Hepatocyte (in vitro differentiated cells): ENCODE data around the gene TRPT1. TPM values are rescaled to one million over a fixed set of nuclear protein-coding genes. Genes with fewer than 3 reads are reported as not detected.
A peak's percentile ranks its signal among the peaks of the same experiment; 100 is the strongest.

Experiments used
- DNase-seq: peaks from one replicate; pipeline ENCODE4 v3.0.0-alpha.2; 2016; ENCODE audit warnings: low spot score
- H2AFZ ChIP-seq: fragments of 200-600 bp; sonication (generic); 2 replicates; pipeline ENCODE4 v1.6.0; 2016; ENCODE audit warnings: antibody characterized with exemption, mild to moderate bottlenecking
- H3K27ac ChIP-seq: fragments of 200-600 bp; sonication (generic); 2 replicates; pipeline ENCODE4 v1.5.1; 2016; ENCODE audit warnings: mild to moderate bottlenecking
- H3K27me3 ChIP-seq: fragments of 200-600 bp; sonication (generic); 2 replicates; pipeline ENCODE4 v1.6.1; 2016
- H3K36me3 ChIP-seq: fragments of 200-600 bp; sonication (generic); replicated peaks from 2 replicates; pipeline ENCODE4 v1.5.1; 2016; ENCODE audit warnings: low read depth; ENCODE audit not compliant: insufficient read depth
- H3K4me1 ChIP-seq: fragments of 200-600 bp; sonication (generic); 2 replicates; pipeline ENCODE4 v1.5.1; 2016; ENCODE audit warnings: mild to moderate bottlenecking, moderate library complexity; ENCODE audit not compliant: insufficient read depth
- H3K4me2 ChIP-seq: fragments of 200-600 bp; sonication (generic); 2 replicates; pipeline ENCODE4 v1.6.0; 2016
- H3K4me3 ChIP-seq: fragments of 200-600 bp; sonication (generic); 2 replicates; pipeline ENCODE4 v1.5.1; 2016; ENCODE audit warnings: mild to moderate bottlenecking
- H3K79me2 ChIP-seq: fragments of 200-600 bp; sonication (generic); 2 replicates; pipeline ENCODE4 v1.6.0; 2017; ENCODE audit warnings: mild to moderate bottlenecking
- H3K9me2 ChIP-seq: fragments of 200-600 bp; sonication (generic); replicated peaks from 2 replicates; pipeline ENCODE4 v1.6.0; 2017; ENCODE audit warnings: mild to moderate bottlenecking; ENCODE audit not compliant: insufficient read depth
- H3K9me3 ChIP-seq: fragments of 200-600 bp; sonication (generic); 2 replicates; pipeline ENCODE4 v1.5.1; 2016; ENCODE audit warnings: low read depth, mild to moderate bottlenecking
- H4K20me1 ChIP-seq: fragments of 200-600 bp; sonication (generic); 2 replicates; pipeline ENCODE4 v1.6.0; 2016; ENCODE audit warnings: mild to moderate bottlenecking; ENCODE audit not compliant: insufficient read depth, poor library complexity, severe bottlenecking
- CTCF ChIP-seq: fragments of 200-600 bp; sonication (generic); IDR thresholded peaks from 2 replicates; pipeline ENCODE4 v1.5.1; 2016; ENCODE audit warnings: antibody characterized with exemption, mild to moderate bottlenecking; ENCODE audit not compliant: poor library complexity
- EZH2 ChIP-seq: fragments of 200-600 bp; sonication (generic); IDR thresholded peaks from 2 replicates; pipeline ENCODE4 v1.6.1; 2016; ENCODE audit warnings: antibody characterized with exemption, mild to moderate bottlenecking, borderline replicate concordance
- EZH2phosphoT487 ChIP-seq: fragments of 200-600 bp; sonication (generic); IDR thresholded peaks from one replicate; pipeline ENCODE4 v1.6.1; 2018; ENCODE audit warnings: antibody characterized with exemption, mild to moderate bottlenecking, low read depth, moderate library complexity; ENCODE audit not compliant: unreplicated experiment, severe bottlenecking
- WGBS: methylation state at CpG from one replicate; pipeline ENCODE4 v1.1.6; 2016; ENCODE audit warnings: low lambda C conversion rate; ENCODE audit errors: missing lambda C conversion rate; 5-methylcytosine and 5-hydroxymethylcytosine counted together
- polyA plus RNA-seq: library from polyadenylated mRNA; unstranded; fragments of >200 nt; fragmentation: Nextera tagmentation; extraction: Ambion mirVana; gene quantifications from 2 replicates; pipeline ENCODE4 v1.2.1, GENCODE V29; 2016
- total RNA-seq: library from RNA; depleted of rRNA; stranded (reverse); fragments of >200 nt; gene quantifications from 2 replicates; pipeline ENCODE4 v1.2.3, GENCODE V29; 2014

Gene TRPT1
- total and polyA plus RNA-seq, 2 experiments from 2014 or later: 52.8 to 55.5 TPM

- Histone ChIP-seq H3K4me3 (peak overlapping the region; percentile 66), H3K27ac (peak overlapping the region; percentile 75), H3K9me3 (no peaks in the 10 kb centered on the region), H3K27me3 (no peaks in the 10 kb centered on the region), H2AFZ (peak overlapping the region; percentile 88), H3K9me2 (no peaks in the 10 kb centered on the region), H3K36me3 (no peaks in the 10 kb centered on the region), H3K4me1 (peaks cover 22% of the 10 kb centered on the region), H4K20me1 (no peaks in the 10 kb centered on the region), H3K4me2 (peak overlapping the region; percentile 94), H3K79me2 (peaks cover 29% of the 10 kb centered on the region)
- TF ChIP-seq EZH2 (no peak), EZH2phosphoT487 (no peak), CTCF (no peak)
- no peak for DNase-seq
- WGBS: 33% methylated on average over 26 of the region's 26 CpGs
These were observed 593 bp upstream of the TRPT1 start for GRCh38 chr11:64226507-64227051.

GRCh38 chr11:64224891-64225607, 937 bp downstream of the TRPT1 start:
- peak overlapping the region; percentile 76 for H3K27ac ChIP-seq
- H3K4me2 ChIP-seq: peak overlapping the region; percentile 94
- peaks cover 25% of the 10 kb centered on the region for H3K79me2 ChIP-seq
- H3K9me3 ChIP-seq: no peaks in the 10 kb centered on the region
- H3K27me3 ChIP-seq: no peaks in the 10 kb centered on the region
- peak overlapping the region; percentile 66 for H3K4me3 ChIP-seq
- no peak for TF ChIP-seq CTCF
- TF ChIP-seq EZH2phosphoT487: no peak
- no peak for TF ChIP-seq EZH2
- no peaks in the 10 kb centered on the region for H3K36me3 ChIP-seq
- H3K9me2 ChIP-seq: no peaks in the 10 kb centered on the region
- WGBS: 70% methylated on average over 22 of the region's 22 CpGs
- H3K4me1 ChIP-seq: peaks cover 22% of the 10 kb centered on the region
- DNase-seq: no peak
- H4K20me1 ChIP-seq: no peaks in the 10 kb centered on the region
- no peak overlapping the region for H2AFZ ChIP-seq

GRCh38 chr11:64224151-64224890, 1.7 kb downstream of the TRPT1 start:
- Histone ChIP-seq H3K4me3 (no peak overlapping the region), H2AFZ (no peak overlapping the region), H3K9me3 (no peaks in the 10 kb centered on the region), H3K79me2 (peaks cover 25% of the 10 kb centered on the region), H3K27ac (no peak overlapping the region), H4K20me1 (no peaks in the 10 kb centered on the region), H3K9me2 (no peaks in the 10 kb centered on the region), H3K27me3 (no peaks in the 10 kb centered on the region), H3K36me3 (no peaks in the 10 kb centered on the region), H3K4me1 (peaks cover 18% of the 10 kb centered on the region), H3K4me2 (peak overlapping the region; percentile 94)
- 92% methylated on average over 17 of the region's 17 CpGs for WGBS
- DNase-seq: no peak
- TF ChIP-seq EZH2phosphoT487: no peak
- TF ChIP-seq EZH2: no peak
- TF ChIP-seq CTCF: no peak
